HG02610 (cell line): Measurements from ENCODE around the gene BATF.
A peak's percentile ranks its signal among the peaks of the same experiment; 100 is the strongest.

ENCODE experiments used
- ATAC-seq: cut with Tn5 transposase; IDR thresholded peaks from one replicate; pipeline ENCODE4 v1.9.1; 2021; ENCODE audit warnings: mild to moderate bottlenecking, moderate library complexity; ENCODE audit not compliant: unreplicated experiment

Gene BATF

GRCh38 chr14:75499084-75499875 is 23.0 kb upstream of the BATF start:
- peak; percentile 80 for ATAC-seq

- ATAC-seq = no peak
Observed at GRCh38 chr14:75501080-75501479, 21.2 kb upstream of the BATF start.

- ATAC-seq = no peak
Observed at GRCh38 chr14:75504411-75504810, 17.9 kb upstream of the BATF start.

- ATAC-seq = no peak
Observed at GRCh38 chr14:75506930-75507329, 15.3 kb upstream of the BATF start.

- ATAC-seq = no peak
Observed at GRCh38 chr14:75510547-75510946, 11.7 kb upstream of the BATF start.

- no peak for ATAC-seq
Observed at GRCh38 chr14:75511201-75511600, 11.1 kb upstream of the BATF start.

- peak; percentile 46 for ATAC-seq
Observed at GRCh38 chr14:75513911-75514672, 8.2 kb upstream of the BATF start.

- ATAC-seq = peak; percentile 37
Observed at GRCh38 chr14:75514673-75515628, 7.3 kb upstream of the BATF start.

- ATAC-seq = peak; percentile 49
Observed at GRCh38 chr14:75515629-75515996, 6.7 kb upstream of the BATF start.

- no peak for ATAC-seq
Observed at GRCh38 chr14:75518625-75519024, 3.6 kb upstream of the BATF start.

- no peak for ATAC-seq
Observed at GRCh38 chr14:75519394-75519793, 2.9 kb upstream of the BATF start.

GRCh38 chr14:75519826-75520728 is 2.2 kb upstream of the BATF start:
- ATAC-seq = no peak

GRCh38 chr14:75520852-75521251 is 1.4 kb upstream of the BATF start:
- no peak for ATAC-seq

GRCh38 chr14:75521415-75522199 is 662 bp upstream of the BATF start:
- ATAC-seq = peak; percentile 25

GRCh38 chr14:75522983-75523318 is 682 bp downstream of the BATF start:
- ATAC-seq = no peak

- ATAC-seq = no peak
Observed at GRCh38 chr14:75523771-75524171, 1.5 kb downstream of the BATF start.

GRCh38 chr14:75525969-75526368 is 3.7 kb downstream of the BATF start:
- ATAC-seq = no peak

GRCh38 chr14:75527449-75528163 is 5.3 kb downstream of the BATF start:
- ATAC-seq = no peak

- ATAC-seq = no peak
Observed at GRCh38 chr14:75531256-75531655, 9.0 kb downstream of the BATF start.
